Measurements from ENCODE around the gene AK4. TPM values are rescaled to one million over a fixed set of nuclear protein-coding genes. Genes with fewer than 3 reads are reported as not detected.
"Not testable (repeated sequence)": the region's sequence is repeated elsewhere in the genome, so short reads cannot be mapped to it uniquely, and the experiment has no call there.

AK4 gene
- total RNA-seq, 1 donor from 2014 or later: 51.9 TPM

DNA sequence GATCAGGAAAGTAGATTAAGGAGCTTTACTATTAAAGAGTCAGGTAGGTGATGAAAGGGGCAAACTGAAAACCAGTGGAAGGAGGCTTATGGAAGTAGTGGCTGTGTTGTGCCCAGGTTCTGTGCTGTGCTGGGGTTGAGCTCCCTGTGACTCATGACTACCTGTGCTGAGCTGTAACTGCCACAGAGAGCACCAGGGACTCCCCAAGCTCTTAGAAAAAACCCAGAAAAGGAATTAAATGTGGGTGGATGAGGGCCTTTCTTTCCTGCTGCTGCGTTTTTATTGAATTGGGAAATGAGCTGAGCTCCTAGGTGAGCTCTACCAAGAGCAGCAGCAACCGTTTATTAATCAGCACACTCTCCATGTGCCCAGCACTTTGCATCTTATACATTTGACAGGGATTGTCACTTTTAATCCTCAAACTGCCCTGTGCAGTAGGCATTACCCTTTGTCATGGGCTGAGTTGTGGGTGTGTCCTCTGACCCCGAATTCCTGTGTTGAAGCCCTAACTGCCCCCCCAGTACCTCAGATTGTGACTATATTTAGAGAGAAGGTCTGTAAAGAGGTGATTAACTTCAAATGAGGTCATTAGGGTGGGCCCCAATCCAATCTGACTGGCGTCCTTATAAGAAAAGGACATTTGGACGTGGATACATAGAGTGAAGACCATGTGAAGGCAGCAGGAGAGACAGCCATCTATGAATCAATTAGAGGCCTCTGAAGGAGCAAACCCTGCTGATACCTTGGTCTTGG, 65.4 kb downstream of the AK4 start:
- DNase-seq (ENCODE audit: low spot score): no peak

DNA sequence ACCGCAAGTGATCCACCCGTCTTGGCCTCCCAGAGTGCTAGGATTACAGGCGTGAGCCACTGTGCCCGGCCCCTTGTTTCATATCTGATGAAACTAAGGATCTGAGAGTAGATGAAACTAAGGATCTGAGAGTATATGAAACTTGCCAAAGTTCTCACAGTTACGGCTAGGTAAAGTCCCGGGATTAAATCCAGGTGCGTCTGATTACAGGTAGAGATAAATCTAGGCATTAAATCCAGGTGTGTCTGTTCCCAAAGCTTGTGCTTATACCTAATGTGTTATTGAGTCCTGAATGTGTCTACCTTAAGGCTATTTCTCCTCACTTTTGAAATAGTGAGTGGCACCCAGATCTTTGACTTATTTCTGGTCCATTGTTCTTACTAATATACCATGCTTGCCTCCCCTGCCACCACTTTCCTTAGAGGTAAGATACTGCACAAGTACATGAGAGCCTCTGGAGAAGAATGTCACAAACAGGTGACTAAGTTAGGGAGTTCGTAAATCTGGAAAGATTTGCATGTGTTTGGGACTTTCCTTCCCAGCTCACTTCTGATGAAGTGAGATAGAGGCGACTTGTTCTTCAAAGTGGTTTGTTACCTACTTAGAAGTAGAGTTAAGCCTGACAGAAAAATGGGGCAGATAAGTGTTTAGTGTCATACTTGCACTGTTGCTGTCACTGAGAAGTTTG, 66.5 kb downstream of the AK4 start:
- no peak for DNase-seq (ENCODE audit: low spot score)

GRCh38 chr1:65216989-65217388, 69.0 kb downstream of the AK4 start:
- DNase-seq (ENCODE audit: low spot score): no peak

DNA sequence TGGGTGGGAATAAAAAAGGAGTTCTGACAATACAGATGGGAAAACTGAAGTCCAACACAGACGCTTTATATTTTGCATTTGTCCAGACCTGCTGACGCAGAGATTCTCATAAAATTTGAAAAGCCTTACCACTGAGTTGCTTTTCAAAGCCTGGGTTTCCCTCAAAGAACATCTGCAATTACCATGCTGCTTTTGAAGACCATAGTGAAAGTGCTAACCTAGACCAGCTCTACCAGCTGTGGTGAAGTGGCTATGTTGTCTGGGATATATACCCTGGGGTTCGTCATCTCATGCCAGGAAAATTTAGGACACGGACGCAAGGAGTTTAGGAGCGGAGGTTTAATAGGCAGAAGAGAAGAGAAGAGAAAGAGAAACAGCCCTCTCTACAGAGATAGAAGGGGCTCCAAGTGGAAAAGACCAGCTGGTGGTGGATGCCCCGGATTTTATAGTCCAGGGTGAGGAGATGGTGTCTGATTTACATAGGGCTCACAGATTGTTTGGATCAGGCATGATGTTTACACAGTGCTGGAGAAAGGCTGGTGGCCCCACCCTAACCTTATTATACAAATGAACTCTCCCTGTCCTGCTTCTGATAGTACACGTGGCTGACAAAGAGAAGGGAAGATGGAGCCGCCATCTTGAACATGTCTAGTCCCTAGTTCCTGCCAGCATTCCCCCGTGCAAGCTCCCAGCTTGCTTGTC, 73.8 kb downstream of the AK4 start:
- no peak for DNase-seq (ENCODE audit: low spot score)

- no peak for DNase-seq (ENCODE audit: low spot score)
These were observed 74.4 kb downstream of the AK4 start for GRCh38 chr1:65222340-65222940.

DNA sequence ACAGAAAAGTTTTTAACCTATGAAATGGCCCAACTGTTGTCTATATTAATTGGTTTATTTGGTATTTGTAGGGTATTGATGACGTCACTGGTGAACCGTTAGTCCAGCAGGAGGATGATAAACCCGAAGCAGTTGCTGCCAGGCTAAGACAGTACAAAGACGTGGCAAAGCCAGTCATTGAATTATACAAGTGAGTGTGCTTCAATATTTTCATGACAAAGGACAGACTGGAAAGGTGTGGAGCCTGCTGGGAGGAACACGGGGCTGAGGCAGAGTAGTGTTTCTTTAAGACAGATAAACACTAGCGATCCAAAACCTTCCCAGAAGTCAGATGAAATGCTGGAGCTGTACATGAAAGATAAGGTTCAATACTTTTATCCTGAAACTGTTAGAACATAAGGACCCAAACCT, 76.7 kb downstream of the AK4 start:
- no peak for DNase-seq (ENCODE audit: low spot score)

DNA sequence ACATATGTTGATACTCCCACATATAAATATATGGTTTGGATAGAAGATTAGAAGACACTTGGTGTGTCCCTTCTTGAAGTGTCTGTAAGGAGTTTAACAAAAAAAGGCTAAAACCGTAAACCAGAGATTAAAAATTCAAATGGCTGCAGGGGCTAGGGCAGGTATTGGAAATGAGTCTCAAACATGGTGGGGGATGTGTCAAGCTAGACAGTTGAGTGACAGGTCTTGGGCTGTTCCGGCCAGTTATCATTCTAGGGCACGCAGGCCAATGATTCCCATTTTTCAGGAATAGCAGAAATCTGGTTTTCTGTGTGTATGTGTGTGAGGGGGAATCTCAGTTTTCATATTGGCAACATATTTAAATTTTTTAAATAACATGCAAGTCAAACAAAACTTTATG, 77.2 kb downstream of the AK4 start:
- no peak for DNase-seq (ENCODE audit: low spot score)

DNA sequence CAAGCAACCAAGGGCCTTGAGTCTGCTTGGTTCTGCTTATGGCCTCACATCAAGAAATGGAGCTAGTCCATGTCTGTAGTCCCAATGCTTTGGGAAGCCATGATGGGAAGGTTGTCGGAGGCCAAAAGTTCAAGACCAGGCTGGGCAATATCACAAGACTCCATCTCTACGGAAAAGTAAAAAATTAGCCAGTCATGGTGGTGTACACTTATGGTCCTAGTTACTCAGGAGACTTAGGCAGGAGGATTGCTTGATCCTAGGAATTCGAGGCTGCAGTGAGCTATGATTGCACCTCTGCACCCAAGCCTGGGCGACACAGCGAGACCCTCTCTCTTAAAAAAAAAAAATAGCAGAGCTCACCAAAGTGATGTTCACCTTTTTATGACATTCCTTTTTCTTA, 81.2 kb downstream of the AK4 start:
- DNase-seq (ENCODE audit: low spot score): no peak

GRCh38 chr1:65229754-65230339, 81.8 kb downstream of the AK4 start:
- DNase-seq (ENCODE audit: low spot score): no peak

DNA sequence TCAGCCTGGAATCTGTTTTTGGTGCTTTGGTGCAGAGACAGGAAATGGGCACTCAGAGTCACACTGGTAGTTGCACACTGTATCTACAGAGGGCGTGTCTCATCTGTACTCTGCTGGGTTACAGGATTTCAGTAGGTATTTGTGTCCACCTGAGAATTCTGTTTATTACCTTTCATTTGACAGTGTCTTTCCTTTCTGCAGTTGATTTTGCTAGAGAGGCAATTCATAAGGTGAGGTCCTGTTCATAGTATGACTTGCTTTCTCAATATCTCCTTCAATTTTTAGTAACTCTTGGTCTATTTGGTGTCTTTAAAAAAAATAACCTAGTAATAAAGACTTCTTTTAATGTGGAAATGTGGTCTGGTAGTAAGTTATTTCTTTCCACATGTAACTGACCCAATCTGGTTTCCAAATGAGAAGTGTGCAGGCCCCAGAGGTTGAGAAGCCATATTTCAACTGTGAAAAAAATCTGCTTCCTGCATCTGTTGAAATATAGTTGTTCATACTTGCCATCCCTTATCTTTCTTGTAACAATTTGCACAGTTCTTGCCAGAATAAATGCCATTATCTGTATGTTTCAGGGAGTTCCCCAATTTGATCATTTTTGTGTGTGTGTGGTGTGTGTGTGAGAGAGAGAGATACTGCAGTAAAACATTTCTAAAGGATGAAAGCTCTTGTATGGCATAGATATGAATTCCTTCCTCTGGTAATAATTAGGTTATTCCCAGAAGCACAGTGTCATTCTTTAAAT, 82.9 kb downstream of the AK4 start:
- no peak for DNase-seq (ENCODE audit: low spot score)

- no peak for DNase-seq (ENCODE audit: low spot score)
These were observed 83.8 kb downstream of the AK4 start for GRCh38 chr1:65231718-65232330.

GRCh38 chr1:65232461-65232990, 84.5 kb downstream of the AK4 start:
- no peak for DNase-seq (ENCODE audit: low spot score)

DNA sequence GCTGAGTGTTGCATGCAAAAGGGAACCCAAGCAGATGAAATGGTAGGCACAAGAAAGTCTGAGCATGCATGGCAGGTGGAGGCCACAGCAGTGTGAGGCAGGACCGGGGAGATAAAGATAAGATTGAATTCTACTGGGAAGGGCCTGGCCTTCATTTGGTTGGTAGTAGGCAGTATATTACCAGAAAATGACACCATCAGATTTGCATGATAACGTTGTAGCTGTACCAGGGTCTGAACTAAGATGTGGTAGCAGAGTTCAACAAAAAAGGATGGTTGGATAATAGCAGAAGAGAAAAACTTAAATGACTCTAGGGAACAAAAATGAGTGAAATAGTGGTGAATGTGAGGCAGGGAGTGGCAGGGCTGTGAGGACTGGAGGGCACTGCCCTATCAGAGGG, 85.8 kb downstream of the AK4 start:
- no peak for DNase-seq (ENCODE audit: low spot score)

GRCh38 chr1:65235867-65236805, 88.1 kb downstream of the AK4 start:
- no peak for DNase-seq (ENCODE audit: low spot score)

- DNase-seq (ENCODE audit: low spot score): not testable (repeated sequence)
These were observed 89.1 kb downstream of the AK4 start for GRCh38 chr1:65237088-65237487.

DNA sequence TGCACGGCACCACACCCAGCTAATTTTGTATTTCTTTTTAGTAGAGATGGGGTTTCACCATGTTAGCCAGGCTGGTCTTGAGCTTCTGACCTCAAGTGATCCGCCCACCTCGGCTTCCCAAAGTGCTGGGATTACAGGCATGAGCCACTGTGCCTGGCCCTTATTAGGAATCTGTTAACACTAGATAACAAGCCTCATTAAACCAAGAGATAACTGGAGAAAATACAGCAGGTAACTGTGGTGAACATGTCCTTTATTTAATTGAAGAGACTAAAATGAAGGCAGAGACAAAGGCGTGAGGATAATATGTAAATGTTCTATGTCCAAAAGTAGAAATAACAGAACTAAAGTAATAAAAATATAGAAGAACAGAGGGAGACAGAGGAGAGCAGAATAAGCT, 89.5 kb downstream of the AK4 start:
- DNase-seq (ENCODE audit: low spot score): no peak

GRCh38 chr1:65238010-65238409, 90.0 kb downstream of the AK4 start:
- no peak for DNase-seq (ENCODE audit: low spot score)

- DNase-seq (ENCODE audit: low spot score): no peak
These were observed 95.5 kb downstream of the AK4 start for GRCh38 chr1:65243491-65243890.

DNA sequence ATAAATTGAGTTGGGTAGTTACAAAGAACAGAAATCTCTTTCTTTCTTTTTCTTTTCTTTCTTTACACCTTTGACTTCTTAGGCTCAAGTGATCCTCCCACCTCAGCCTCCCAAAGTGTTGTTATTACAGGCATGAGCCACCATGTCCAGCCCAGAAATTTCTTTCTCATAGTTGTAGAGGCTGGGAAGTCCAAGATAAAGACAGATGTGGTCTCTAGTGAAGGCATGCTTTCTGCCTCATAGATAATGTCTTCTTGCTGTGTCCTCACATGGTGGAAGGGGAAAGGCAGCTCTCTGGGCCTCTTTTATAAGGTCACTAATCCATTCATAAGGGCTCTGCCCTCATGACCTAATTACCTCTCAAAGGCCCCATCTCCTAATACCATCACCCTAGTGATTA, 97.3 kb downstream of the AK4 start:
- DNase-seq (ENCODE audit: low spot score): no peak

All from ureter (tissue), 1 donor.